Upper lobe of right lung (tissue), 1 donor: Measurements from ENCODE around the gene JMJD4. TPM values are rescaled to one million over a fixed set of nuclear protein-coding genes. Genes with fewer than 3 reads are reported as not detected.

Experiments
- ATAC-seq: fragments of 200-7000 bp; cut with Tn5 transposase; one replicate; pipeline ENCODE4 v1.9.1; 2020; ENCODE audit warnings: mild to moderate bottlenecking, moderate library complexity
- DNase-seq: peaks from one replicate; pipeline ENCODE4 v3.0.0-alpha.2; 2020
- H3K27ac ChIP-seq: fragments of 200-600 bp; one replicate; pipeline ENCODE4 v1.8.0; 2022
- H3K27me3 ChIP-seq: fragments of 200-600 bp; one replicate; pipeline ENCODE4 v1.8.0; 2022; ENCODE audit warnings: mild to moderate bottlenecking
- H3K36me3 ChIP-seq: fragments of 200-600 bp; one replicate; pipeline ENCODE4 v1.8.0; 2022
- H3K4me1 ChIP-seq: fragments of 200-600 bp; one replicate; pipeline ENCODE4 v1.8.0; 2022
- H3K4me3 ChIP-seq: fragments of 200-600 bp; one replicate; pipeline ENCODE4 v1.8.0; 2022; ENCODE audit warnings: mild to moderate bottlenecking
- H3K9me3 ChIP-seq: fragments of 200-600 bp; one replicate; pipeline ENCODE4 v1.8.0; 2022
- intact Hi-C: fragments of 100-400 bp; cut with DNase I; formaldehyde crosslinking; loops from one replicate; pipeline ENCODE4 v1.11.0; 2022
- total RNA-seq: library from RNA; stranded (reverse); fragmentation: NEBNext Ultra II Directional; extraction: Animal tissue kit (Norgen Biotek cat#: 25700); gene quantifications from one replicate; pipeline ENCODE4 v1.2.1, GENCODE V29; 2021
- TF ChIP-seq, protein P1 (sequence below): fragments of 200-600 bp; IDR thresholded peaks from one replicate; pipeline ENCODE4 v1.8.0; 2022; ENCODE audit warnings: antibody characterized with exemption
- donor health status: DM: no; HTN: yes; CAD: no; lungs with severe emphysema.

The JMJD4 gene
- total RNA-seq, 1 donor from 2014 or later: 15.1 TPM

- intact Hi-C loops: no loop called here
- TF ChIP-seq, protein P1, sequence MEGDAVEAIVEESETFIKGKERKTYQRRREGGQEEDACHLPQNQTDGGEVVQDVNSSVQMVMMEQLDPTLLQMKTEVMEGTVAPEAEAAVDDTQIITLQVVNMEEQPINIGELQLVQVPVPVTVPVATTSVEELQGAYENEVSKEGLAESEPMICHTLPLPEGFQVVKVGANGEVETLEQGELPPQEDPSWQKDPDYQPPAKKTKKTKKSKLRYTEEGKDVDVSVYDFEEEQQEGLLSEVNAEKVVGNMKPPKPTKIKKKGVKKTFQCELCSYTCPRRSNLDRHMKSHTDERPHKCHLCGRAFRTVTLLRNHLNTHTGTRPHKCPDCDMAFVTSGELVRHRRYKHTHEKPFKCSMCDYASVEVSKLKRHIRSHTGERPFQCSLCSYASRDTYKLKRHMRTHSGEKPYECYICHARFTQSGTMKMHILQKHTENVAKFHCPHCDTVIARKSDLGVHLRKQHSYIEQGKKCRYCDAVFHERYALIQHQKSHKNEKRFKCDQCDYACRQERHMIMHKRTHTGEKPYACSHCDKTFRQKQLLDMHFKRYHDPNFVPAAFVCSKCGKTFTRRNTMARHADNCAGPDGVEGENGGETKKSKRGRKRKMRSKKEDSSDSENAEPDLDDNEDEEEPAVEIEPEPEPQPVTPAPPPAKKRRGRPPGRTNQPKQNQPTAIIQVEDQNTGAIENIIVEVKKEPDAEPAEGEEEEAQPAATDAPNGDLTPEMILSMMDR: no peak
Measured at GRCh38 chr1:227767401-227768124, 32.5 kb upstream of the JMJD4 start.

GRCh38 chr1:227766653-227767277 lies 31.7 kb upstream of the JMJD4 start:
- ATAC-seq (no peak), DNase-seq (peak; percentile 52)
- Histone ChIP-seq H3K4me3 (no peak overlapping the region), H3K27me3 (no peaks in the 10 kb centered on the region), H3K9me3 (no peaks in the 10 kb centered on the region), H3K4me1 (peaks cover 21% of the 10 kb centered on the region), H3K36me3 (peaks cover 11% of the 10 kb centered on the region), H3K27ac (peak overlapping the region; percentile 13)
- intact Hi-C loops: no loop called here
- TF ChIP-seq, protein P1: no peak

More at GRCh38 chr1:227767401-227768124, 32.5 kb upstream of the JMJD4 start:
- DNase-seq (peak; percentile 31), ATAC-seq (no peak)
- no peaks in the 10 kb centered on the region for H3K9me3 ChIP-seq
- peaks cover 13% of the 10 kb centered on the region for H3K4me1 ChIP-seq
- no peak overlapping the region for H3K4me3 ChIP-seq
- H3K36me3 ChIP-seq: peaks cover 7% of the 10 kb centered on the region
- no peaks in the 10 kb centered on the region for H3K27me3 ChIP-seq
- H3K27ac ChIP-seq: no peak overlapping the region

DNA sequence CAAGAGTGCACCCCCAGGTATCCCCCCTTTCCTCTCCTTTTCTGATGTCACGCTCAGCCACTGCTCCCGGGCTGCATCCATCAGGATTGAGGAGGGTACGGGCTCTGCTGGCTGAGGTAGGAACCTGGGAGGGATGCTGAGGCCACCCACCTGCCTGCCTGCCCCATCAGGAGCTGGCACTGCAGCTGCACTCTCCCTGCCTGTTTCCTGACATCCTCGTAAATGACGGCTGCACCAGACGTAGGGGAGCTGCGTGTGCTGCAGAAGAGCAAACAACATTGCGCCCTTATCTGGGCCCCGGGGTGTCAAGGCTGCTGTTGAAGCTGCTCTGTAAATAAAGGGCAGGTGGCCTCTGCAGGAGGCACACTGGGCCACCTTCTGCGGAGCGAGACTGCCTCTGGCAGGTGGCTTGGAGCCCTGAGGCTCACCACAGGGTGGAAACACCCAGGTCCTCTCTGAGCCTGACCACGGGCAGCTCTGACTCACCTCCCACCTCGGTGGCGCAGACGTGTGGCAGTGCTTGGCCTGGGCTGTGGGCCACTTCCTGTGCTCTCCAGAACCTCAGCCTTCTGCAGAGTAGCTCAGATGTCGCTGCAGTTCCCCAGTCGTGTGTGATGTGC lies 31.0 kb upstream of the JMJD4 start:
- Histone ChIP-seq H3K27me3 (no peaks in the 10 kb centered on the region), H3K9me3 (no peaks in the 10 kb centered on the region), H3K36me3 (peaks cover 12% of the 10 kb centered on the region), H3K27ac (no peak overlapping the region), H3K4me3 (no peak overlapping the region), H3K4me1 (peaks cover 22% of the 10 kb centered on the region)
- ATAC-seq (peak; percentile 50), DNase-seq (no peak)
- intact Hi-C loops: no loop called here
- TF ChIP-seq, protein P1: no peak

- peaks cover 22% of the 10 kb centered on the region for H3K4me1 ChIP-seq
- no peak for DNase-seq
- TF ChIP-seq, protein P1: no peak
- H3K9me3 ChIP-seq: no peaks in the 10 kb centered on the region
- H3K27ac ChIP-seq: no peak overlapping the region
- peaks cover 12% of the 10 kb centered on the region for H3K36me3 ChIP-seq
- no peak for ATAC-seq
- no peaks in the 10 kb centered on the region for H3K27me3 ChIP-seq
- intact Hi-C loops: no loop called here
- no peak overlapping the region for H3K4me3 ChIP-seq
Measured at GRCh38 chr1:227765261-227766014, 30.3 kb upstream of the JMJD4 start.

- no peak for DNase-seq
- peak; percentile 50 for ATAC-seq
- intact Hi-C loops: loop anchor here (5.0 kb wide), 1 partner anchor 183 kb away; the partner anchor contains the start of gene WNT9A
Measured at GRCh38 chr1:227764019-227764391, 28.9 kb upstream of the JMJD4 start.

More at GRCh38 chr1:227764019-227764391, 28.9 kb upstream of the JMJD4 start:
- H3K27me3 ChIP-seq: no peaks in the 10 kb centered on the region
- peak overlapping the region; percentile 58 for H3K27ac ChIP-seq
- peaks cover 22% of the 10 kb centered on the region for H3K36me3 ChIP-seq
- peaks cover 22% of the 10 kb centered on the region for H3K4me1 ChIP-seq
- no peaks in the 10 kb centered on the region for H3K9me3 ChIP-seq
- TF ChIP-seq, protein P1: no peak
- no peak overlapping the region for H3K4me3 ChIP-seq
